SHP77 treated with DMSO at 0.1 percent for 48 hours (cell line): ENCODE measurements around the gene TMEM239.
"Not testable (repeated sequence)": the region's sequence is repeated elsewhere in the genome, so short reads cannot be mapped to it uniquely, and the experiment has no call there.

Experiments used
- DNase-seq: peaks from one replicate; lab custom pipeline; 2025; lab: John Stamatoyannopoulos, UW

The TMEM239 gene

GRCh38 chr20:2799688-2800520 lies 16.3 kb upstream of the TMEM239 start:
- no peak for DNase-seq

GRCh38 chr20:2800521-2801285 lies 15.5 kb upstream of the TMEM239 start, which contains the start of gene CPXM1:
Gene CPXM1, minus strand, starts transcription at chr20:2800627. Its CDS starts 55 bp downstream, at chr20:2800572.
- no peak for DNase-seq

GRCh38 chr20:2801286-2801728 lies 14.9 kb upstream of the TMEM239 start:
- DNase-seq = no peak

- DNase-seq = no peak
Measured at GRCh38 chr20:2804041-2804828, 11.9 kb upstream of the TMEM239 start.

GRCh38 chr20:2804852-2805688 lies 11.1 kb upstream of the TMEM239 start:
- DNase-seq = no peak

- DNase-seq = no peak
Measured at GRCh38 chr20:2805689-2806350, 10.3 kb upstream of the TMEM239 start.

GRCh38 chr20:2806351-2806701 lies 9.8 kb upstream of the TMEM239 start:
- DNase-seq = no peak

- no peak for DNase-seq
Measured at GRCh38 chr20:2807019-2807418, 9.1 kb upstream of the TMEM239 start.

GRCh38 chr20:2807929-2808328 lies 8.2 kb upstream of the TMEM239 start:
- not testable (repeated sequence) for DNase-seq

GRCh38 chr20:2809690-2810089 lies 6.5 kb upstream of the TMEM239 start:
- DNase-seq = no peak

- no peak for DNase-seq
Measured at GRCh38 chr20:2812189-2812588, 4.0 kb upstream of the TMEM239 start.

GRCh38 chr20:2814076-2814475 lies 2.1 kb upstream of the TMEM239 start:
- no peak for DNase-seq

GRCh38 chr20:2814587-2815051 lies 1.5 kb upstream of the TMEM239 start, which contains the start of gene C20orf141:
Gene C20orf141, plus strand, starts transcription at chr20:2814987. Its CDS starts 198 bp downstream, at chr20:2815185.
- no peak for DNase-seq

- no peak for DNase-seq
Measured at GRCh38 chr20:2815242-2815900, 793 bp upstream of the TMEM239 start.

GRCh38 chr20:2816583-2817340 lies 598 bp downstream of the TMEM239 start:
- DNase-seq = no peak

- DNase-seq = no peak
Measured at GRCh38 chr20:2817341-2817726, 1.2 kb downstream of the TMEM239 start.

- no peak for DNase-seq
Measured at GRCh38 chr20:2817891-2818595, 1.9 kb downstream of the TMEM239 start.

- no peak for DNase-seq
Measured at GRCh38 chr20:2820084-2820895, 4.1 kb downstream of the TMEM239 start.
